NCI-H2227 treated with DMSO at 0.1 percent for 48 hours (cell line): ENCODE data around the gene ROPN1B.
"Not testable (repeated sequence)": the region's sequence is repeated elsewhere in the genome, so short reads cannot be mapped to it uniquely, and the experiment has no call there.

Experiments
- DNase-seq: peaks from one replicate; lab custom pipeline; 2025; lab: John Stamatoyannopoulos, UW

Gene ROPN1B

DNA sequence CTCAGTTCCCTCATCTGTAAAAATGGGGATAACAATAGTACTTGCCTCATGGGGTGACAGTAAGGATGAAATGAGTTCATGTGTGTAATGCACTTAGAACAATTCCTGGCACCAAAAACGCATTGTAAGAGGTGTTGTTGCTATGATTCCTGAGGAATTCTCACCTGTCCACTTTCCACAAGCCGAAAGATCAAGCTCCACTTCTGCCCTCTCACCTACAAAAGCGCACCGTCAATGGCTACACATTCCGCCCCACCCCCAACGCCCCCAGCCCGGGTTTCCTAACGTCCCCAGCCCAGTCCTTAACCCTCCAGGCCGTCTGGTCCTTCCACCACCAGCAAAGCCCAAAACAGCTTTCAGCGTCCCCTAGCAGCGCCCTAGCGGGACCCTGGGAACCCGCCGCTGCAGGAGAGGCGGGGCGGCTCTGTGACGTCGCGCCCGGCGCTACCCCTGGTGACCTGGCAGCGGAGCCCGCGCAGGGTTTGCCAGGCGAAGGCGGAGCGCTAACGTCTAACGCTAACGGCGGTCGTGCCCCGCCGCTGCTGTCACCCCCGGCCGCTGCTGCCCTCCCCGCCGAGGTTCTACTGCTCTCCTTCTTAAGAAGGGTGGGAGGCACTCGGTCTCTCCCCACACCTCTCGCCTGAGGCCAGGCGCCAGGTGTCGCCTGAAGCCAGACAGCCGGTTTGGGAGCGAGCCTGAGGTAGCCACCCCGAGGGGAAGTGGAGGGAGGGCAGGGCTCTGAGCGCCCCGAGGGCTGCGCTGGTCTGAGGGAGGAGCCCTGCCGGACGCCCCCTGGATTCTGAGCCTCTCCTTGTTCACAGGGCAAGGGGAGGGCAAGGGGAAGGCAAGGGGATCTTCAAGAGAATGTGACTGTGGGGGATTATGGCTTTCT lies at the start of gene ROPN1B:
Gene ROPN1B, plus strand, starts transcription at position 478 of the 892 bp plus-strand sequence. CDS start 2,877 bp downstream, outside the sequence.
- not testable (repeated sequence) for DNase-seq

DNA sequence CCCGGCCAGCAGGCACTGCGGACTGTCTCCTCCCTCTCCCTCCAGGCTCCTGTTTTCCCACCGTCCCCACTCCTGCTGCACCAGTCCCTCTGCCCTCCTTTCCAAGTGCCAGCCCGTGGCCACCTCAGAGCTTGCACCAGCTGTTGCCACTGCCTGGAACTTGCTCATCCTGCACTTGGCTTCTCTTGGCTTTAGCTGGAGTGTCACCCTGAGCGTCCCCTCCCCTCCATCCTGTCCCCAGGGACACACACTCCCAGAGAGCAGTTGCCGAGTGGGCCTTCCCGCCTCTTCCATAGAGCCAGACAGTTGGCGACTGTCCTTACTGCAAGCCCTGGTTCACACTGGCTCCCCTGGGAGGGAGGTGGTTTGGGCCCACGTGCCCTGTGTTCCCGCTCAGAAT lies 48.8 kb upstream of the ROPN1B start:
- DNase-seq, result not testable (repeated sequence)

DNA sequence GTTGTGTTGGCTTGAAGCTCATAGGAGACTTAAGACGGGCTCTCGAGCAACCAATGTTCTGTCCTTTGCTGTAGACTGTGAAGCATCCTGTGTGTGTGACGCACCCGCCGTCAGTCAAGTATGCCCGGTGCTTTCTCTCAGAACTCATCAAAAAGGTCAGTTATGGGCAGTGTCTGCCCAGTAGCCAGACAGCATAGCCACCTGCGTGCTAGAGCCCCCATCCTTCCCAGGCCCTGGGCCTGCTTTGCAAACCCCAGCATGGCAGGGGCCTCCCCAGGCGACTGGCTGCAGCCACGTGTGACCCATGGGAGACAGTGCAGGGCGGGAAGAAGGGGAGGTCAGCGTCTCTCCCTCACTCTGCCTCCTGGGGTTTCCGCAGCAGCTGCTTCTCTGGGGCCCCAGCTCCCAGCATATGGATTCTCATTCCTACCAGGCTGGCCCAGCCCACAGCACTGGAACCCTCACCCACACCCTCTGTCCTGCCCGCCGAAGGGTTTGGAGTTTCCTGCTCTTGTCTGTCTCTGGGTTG lies 48.2 kb upstream of the ROPN1B start:
- not testable (repeated sequence) for DNase-seq

DNA sequence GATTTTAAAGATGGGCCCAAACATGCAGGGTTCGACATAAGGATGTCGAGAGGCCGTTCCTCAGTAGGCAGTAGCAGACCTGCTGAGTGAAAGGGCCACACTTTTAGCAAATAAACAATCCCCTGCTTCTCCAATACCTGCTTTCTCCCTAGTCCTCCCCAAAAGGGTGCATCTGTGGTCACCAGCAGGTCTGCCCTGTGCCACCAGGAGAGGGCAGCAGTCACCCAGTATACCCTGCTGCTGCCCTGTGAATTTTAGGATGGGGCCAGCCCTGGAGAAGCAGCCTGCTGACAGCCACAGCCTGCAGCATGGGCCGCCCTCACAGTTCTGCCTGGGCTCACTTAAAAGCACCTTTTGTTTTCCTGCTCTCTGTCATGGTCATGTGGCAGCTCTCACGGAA lies 47.3 kb upstream of the ROPN1B start:
- DNase-seq, result not testable (repeated sequence)

DNA sequence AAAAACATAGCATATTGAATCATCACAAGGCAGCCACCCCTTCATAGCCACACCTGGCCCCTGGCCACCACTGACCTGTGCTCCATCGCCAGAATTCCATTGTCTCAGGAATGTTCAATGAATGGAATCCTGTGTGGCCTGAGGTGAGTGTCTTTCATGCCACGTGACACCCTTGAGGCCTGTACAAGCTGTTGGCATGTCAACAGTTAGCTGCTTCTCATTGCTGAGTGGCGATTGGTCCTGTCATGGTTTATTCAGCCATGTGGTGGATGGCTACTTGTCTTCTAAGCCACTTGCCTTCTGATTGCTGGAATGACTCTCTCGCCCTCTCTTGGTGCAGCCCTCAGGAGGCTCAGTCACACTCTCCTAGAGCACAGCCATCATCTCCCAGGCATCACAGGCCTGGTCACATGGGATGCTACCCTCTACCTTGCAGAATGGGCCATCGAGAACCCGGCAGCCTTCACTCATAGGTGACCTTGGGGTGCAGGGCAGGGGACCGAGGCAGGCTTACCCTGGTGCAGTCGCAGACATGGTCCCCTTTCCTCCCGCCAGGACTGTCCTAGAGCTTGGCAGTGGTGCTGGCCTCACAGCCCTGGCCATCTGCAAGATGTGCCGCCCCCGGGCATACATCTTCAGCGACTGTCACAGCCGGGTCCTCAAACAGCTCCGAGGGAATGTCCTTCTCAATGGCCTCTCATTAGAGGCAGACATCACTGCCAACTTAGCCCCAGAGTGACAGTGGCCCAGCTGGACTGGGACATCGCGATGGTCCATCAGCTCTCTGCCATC lies 45.5 kb upstream of the ROPN1B start:
- DNase-seq, result not testable (repeated sequence)

DNA sequence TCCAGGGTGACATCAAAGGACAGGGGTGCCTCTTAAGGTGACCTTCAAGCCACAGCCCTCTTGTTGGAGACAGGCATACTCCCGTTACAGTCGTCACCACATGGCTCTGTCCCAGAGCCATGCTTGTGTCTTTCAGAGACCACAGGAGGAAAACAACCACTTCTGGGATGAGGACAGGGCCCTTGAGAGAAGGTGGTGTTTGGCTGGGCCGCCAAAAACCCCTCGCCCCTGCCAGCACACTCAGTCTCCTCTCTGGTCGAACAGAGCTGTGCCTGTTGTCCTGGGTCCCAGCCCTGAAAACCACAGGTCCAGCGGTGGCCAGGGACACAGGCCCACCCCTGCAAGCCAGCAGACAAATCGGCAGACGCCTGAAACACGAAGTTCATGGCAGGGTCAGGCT lies 44.7 kb upstream of the ROPN1B start:
- not testable (repeated sequence) for DNase-seq

DNA sequence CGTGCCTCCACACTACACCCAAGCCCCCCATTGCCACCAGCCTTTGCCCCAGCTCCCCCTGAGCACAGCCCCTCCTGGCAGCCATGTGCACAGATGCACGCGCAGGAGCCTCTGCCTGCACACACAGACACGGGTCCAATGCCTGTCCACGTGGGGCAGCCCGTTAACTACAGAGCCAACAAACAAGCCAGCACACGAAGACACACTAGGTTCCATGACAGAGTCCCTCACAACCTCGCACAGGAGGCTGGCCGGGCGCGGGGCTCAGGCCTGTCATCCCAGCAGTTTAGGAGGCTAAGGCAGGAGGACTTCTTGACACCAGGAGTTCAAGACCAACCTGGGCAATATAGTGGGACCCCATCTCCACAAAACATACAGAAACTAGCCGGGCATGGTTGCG lies 43.3 kb upstream of the ROPN1B start:
- DNase-seq, result not testable (repeated sequence)

DNA sequence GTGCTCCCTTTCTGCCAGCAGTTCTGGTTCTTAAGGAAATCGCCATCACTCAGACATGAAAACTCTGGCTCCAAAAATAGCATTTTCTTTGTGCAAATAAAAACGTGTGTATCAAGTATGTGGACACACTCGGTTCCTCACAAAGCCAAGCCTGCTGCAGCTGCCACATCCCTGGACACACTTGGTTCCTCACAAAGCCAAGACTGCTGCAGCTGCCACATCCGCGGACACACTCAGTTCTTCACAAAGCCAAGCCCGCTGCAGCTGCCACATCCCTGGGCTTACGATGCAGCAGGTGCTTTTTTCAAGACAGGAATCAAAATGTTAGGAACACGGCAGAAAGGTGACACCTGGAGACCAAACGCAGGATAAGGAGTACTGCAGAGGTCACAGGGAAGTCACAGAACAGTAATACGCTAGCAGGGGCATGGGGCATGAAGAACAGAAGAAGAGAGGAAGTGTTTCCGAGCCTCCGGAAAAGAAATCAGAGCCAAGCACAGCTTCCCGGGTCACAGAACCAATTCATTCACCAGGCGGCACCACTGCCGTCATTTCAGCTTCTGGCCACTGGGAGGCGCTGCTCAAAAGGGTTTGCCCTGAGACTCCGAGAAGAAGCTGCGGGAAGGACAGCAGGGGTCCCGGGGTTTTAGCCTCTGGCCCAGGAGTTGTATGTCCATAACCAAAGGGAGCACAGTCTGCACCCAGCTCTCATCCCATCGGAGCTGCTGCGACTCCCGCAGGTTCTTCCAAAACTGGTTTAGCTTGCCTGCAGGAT lies 40.0 kb upstream of the ROPN1B start:
- DNase-seq, result not testable (repeated sequence)

DNA sequence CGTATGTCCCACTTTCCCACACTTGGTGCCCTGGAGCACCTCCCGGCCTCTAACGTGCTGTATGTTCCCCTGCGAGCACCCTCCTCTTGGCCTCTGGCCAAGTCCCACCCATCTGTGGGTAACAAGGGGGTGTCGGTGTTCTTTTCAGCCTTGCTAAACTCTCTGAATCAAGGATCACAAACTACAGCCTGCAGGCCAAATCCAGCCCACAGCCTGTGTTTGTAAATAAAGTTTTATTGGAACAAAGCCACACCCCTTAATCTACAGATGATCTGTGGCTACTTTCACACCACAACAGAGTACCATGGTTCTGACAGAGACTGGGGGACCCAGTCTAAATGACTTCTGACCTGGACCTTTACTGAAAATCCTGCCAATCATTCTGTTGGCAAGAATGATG lies 39.2 kb upstream of the ROPN1B start:
- not testable (repeated sequence) for DNase-seq

DNA sequence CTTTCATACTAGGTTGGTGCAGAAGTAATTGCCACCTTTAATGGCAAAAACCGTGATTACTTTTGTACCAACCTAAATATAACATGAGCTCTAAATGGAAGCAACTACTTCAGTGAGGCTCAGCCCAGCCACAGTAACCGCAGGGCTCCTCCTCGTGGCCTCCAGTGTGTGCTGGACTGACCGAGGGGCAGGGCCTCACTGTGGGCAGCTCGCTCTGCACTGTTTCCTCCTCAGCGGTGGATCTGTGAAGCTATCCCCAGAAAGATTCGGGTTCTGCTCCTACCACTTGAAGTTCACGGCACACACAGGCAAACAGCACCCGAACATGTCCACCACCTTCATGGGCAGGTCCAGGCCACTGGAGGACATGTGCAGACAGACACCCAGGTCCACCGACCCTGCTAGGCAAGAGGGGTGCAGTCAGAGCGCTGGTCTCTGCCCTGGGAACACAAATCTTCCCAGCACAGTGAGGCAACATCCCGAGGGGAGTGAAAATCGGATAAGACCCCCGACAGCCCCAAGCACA lies 37.6 kb upstream of the ROPN1B start:
- DNase-seq, result not testable (repeated sequence)

DNA sequence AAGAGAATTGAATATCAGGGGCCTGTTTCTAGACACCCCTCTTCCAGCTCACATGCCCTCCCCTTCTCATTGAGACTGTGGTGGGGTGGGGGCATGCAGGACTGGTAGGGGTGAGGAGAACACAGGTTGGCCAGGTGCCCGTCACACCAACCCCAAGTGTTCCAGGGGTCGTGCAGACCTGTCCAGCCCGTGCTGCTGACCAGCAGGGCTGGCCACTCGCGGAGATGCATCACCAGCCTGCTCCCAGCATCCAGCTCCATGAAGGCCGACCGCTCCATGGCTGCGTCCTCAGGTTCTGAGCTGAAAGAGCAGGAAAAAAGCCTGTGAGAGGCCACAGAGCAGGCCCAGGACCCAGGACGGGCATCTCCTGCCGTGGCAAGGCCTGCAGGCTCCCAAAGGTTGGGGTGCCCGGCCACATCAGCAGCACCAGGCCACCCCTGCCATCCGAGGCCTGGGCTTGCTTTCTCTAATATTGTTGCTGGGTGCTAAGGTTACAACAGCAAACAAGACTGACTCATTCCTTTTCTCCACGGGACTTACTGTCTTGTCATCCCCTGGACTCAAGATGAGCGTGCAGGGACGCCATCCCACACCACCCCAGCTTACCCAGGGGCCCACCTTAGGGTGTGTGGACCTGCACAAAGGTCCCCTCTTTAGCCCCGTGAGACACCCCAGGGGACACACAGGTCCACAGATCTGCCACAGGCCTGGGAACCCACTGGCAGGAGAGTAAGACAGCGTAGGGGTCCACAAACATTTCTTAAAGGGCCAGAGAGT lies 35.4 kb upstream of the ROPN1B start:
- DNase-seq, result not testable (repeated sequence)

DNA sequence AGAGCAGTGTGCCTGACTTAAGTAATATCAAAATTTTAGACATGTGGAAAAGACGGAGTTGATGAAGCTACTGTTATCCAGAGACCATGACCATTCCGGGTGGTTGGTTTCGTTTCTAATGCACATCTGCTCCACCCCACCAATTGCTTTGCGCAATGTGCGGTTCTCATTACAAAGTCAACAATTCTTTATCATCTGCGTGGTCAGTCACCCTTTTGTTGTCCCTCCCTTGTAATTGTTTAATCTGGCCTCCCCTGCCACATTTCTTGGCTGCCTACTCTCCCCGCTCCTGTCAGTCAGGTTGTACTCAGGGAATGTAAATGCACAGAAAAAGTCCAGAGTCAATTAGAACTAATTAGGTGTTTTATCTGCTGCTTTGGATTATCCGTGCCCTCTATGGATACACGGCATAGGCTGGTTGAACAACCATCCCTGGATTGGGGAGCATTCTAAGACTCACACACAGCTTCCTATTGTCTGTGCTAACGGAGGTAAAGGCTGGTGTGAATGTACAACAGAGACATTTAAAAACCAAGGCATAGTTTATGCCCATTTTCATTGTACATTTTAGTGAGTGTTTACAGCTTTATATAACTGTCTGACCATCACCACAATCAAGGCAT lies 33.6 kb upstream of the ROPN1B start:
- DNase-seq, result not testable (repeated sequence)

DNA sequence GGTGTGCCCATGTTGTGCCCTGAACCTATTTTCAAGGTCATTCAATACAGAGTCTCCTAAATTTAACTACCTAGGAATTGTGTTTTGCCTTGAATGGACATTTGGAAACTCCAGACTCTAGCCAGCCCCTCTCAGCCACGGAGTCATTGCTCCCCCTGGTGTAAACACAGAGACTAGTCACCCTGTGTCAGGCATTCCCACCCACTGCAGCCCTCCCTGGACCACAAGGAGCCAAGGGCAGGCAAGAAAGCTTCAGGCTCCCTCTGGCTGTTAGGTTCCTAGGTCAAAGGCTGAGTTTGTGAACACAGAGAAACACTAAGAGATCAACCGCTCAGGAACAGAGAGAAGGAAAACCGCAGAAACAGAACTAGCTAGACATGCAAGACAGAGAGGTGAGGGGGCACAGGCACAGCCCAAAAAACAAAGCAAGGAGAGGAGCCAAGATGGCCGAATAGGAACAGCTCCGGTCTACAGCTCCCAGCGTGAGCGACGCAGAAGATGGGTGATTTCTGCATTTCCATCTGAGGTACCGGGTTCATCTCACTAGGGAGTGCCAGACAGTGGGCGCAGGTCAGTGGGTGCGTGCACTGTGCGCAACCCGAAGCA lies 32.7 kb upstream of the ROPN1B start:
- DNase-seq, result not testable (repeated sequence)

DNA sequence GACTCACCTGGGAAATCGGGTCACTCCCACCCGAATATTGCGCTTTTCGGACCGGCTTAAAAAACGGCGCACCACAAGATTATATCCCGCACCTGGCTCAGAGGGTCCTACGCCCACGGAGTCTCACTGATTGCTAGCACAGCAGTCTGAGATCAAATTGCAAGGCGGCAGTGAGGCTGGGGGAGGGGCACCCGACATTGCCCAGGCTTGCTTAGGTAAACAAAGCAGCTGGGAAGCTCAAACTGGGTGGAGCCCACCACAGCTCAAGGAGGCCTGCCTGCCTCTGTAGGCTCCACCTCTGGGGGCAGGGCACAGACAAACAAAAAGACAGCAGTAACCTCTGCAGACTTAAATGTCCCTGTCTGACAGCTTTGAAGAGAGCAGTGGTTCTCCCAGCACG lies 32.1 kb upstream of the ROPN1B start:
- not testable (repeated sequence) for DNase-seq

DNA sequence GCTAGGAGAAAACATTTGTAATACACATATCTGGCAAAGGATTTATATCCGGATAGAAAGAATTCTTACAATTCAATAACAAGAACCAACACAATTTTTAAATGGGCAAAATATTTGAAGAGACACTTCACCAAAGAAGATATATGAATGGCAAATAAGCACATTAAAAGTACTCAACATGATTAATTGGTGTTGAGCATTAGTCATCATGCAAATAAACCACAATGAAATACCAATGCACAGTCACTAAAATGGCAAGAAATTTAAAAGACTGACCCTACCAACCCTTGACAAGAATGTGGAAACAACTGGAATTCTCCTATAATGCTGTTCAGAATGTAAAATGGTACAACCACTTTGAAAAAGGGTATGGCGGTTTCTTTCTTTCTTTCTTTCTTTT lies 21.2 kb upstream of the ROPN1B start:
- not testable (repeated sequence) for DNase-seq

DNA sequence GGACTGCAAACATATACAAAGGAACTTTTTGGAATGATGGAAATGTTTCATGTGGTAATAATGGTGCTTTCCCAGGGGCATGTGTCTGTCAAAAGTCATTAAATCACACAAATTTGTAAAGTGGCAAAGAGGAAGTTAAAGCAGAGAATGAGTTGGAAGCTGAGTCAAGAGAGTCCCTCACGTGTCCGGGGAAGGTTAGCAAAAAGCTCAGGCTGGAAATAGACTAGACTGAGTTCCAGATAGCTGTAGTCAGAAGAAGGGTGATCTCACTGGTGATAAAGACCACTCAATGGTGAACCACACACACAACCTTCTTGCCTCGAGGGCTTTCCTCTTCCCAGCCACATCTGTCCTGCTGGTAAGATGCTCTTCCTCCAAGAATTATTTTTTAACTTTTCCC lies 20.1 kb upstream of the ROPN1B start:
- not testable (repeated sequence) for DNase-seq

DNA sequence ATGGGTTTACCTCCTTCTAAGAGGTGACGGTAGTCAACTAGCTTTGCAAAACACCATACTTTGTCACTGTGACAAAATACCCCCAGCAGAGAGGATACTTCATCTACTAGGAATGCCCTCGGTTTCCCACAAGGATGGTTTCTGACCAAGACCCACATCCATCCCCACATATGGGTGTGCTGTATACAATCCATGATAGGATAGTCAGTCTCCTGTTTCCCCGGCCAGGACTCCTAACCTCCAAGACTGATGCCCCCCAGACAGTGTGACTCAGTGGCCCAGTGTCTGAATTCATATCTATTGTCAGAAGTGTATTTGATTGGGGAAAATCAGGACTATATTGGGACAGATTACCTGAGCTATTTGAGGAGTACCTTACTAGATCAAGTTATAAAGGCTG lies 17.8 kb upstream of the ROPN1B start:
- not testable (repeated sequence) for DNase-seq

DNA sequence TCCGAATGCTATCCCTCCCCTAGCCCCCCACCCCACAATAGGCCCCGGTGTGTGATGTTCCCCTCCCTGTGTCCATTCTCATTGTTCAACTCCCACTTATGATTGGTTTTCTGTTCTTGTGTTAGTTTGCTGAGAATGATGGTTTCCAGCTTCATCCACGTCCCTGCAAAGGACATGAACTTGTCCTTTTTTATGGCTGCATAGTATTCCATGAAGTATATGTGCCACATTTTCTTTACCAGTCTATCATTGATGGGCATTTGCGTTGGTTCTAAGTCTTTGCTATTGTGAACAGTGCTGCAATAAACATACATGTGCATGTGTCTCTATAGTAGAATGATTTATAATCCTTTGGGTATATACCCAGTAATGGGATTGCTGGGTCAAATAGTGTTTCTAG lies 12.0 kb upstream of the ROPN1B start:
- DNase-seq, result not testable (repeated sequence)

DNA sequence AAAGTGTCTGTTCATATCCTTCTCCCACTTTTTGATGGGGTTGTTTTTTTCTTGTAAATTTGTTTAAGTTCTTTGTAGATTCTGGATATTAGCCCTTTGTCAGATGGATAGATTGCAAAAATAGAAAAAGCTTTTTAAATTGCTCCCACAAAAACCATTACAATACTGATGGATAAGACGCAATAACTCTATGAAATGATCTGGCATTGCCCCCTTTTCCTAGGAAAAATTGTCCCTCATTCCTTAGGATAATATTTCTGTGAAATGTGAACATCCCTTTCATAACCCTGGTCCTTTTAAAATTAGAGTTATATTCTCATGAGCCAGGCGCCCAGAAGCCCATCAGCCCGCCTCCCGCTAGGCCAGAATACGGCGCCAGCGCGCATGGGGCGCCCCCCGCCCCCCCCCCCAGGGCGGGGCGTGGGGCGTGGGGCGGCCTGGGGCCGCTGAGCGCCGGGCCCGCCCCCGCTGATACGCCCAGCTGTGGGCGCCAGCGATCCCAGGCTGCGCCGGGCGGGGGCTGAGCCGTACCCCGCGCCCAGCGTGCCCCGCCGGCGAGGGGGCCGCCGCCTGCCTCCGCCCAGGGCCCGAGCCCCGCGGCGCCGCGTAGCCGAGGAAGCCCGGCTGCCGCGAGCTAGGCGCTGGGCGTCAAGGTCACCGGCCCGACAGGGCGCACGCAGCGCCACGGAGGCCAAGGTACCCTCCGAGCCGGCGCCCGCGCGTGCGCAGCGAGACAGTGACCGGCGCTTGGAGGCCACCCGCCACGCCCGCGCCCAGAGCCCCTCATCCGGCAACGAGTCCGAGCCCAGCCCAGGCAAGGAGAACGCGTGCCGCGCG lies 11.1 kb upstream of the ROPN1B start:
- DNase-seq, result no peak
